AG09319 (cell line): ENCODE results near the gene FNDC1.
A peak's percentile ranks its signal among the peaks of the same experiment; 100 is the strongest.

Experiments
- DNase-seq: peaks from one replicate; pipeline ENCODE4 v3.0.0-alpha.2; 2010; ENCODE audit warnings: low read depth; ENCODE audit errors: extremely low read depth
- TF ChIP-seq, protein P1 (sequence below): IDR thresholded peaks from 2 replicates; pipeline ENCODE4 v1.5.1; 2011; ENCODE audit warnings: low read depth, mild to moderate bottlenecking, inconsistent platforms, low read length, moderate library complexity

The FNDC1 gene

DNA sequence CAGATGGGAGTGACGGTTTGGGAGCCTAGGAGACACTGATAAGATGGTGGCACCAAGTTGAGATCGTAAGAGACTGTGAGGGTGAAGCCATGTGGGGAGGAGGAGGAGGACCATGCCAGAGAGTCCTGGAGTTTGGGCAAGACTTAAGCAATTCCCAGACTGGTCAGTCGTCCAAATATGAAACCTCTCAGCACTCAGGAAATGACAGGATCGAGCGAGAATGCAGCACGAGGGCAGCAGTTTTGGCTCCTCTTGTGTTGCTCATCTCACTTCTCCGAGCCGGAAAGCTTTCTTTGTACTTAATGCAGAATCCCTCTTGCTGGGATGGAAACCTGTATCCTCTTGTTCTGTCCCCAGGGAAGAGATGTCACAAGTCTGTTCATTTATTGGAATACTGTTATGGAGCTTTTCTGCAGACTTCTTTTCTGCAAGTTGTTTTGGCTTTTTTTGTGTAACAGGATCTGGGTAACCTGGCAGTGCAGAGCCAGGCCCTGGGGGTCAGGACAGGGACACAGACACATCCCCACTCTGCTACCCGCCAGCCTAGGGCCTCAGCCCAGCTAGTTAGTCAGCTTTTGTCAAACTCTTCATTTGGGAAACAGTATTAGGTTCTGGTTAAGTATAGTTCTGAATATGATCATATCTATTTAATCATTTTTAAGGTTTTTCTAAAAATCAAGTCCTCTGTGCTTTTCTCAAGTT is 34.3 kb downstream of the FNDC1 start:
- DNase-seq: peak; percentile 56
- TF ChIP-seq, protein P1, sequence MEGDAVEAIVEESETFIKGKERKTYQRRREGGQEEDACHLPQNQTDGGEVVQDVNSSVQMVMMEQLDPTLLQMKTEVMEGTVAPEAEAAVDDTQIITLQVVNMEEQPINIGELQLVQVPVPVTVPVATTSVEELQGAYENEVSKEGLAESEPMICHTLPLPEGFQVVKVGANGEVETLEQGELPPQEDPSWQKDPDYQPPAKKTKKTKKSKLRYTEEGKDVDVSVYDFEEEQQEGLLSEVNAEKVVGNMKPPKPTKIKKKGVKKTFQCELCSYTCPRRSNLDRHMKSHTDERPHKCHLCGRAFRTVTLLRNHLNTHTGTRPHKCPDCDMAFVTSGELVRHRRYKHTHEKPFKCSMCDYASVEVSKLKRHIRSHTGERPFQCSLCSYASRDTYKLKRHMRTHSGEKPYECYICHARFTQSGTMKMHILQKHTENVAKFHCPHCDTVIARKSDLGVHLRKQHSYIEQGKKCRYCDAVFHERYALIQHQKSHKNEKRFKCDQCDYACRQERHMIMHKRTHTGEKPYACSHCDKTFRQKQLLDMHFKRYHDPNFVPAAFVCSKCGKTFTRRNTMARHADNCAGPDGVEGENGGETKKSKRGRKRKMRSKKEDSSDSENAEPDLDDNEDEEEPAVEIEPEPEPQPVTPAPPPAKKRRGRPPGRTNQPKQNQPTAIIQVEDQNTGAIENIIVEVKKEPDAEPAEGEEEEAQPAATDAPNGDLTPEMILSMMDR: no peak

DNA sequence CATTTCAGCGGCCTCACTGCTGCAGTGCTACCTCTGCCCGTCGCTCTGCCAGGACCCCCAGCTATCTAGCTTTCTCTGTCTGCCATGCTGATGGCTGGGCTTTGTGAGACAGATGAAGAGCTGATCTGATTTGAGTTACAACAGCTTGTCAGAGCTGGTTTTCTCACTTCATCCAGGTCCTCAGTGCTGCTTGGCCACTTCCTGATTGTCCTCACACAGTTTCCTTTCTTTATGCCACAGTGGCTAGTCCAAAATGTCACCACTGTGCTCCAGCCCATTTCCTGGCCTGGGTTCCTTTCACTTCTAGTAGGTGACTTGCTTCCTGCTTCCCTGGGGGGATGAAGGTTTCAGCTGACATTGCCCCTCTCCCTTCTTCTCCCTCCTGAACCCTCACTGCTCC is 35.4 kb downstream of the FNDC1 start:
- TF ChIP-seq, protein P1: no peak
- DNase-seq: no peak

DNA sequence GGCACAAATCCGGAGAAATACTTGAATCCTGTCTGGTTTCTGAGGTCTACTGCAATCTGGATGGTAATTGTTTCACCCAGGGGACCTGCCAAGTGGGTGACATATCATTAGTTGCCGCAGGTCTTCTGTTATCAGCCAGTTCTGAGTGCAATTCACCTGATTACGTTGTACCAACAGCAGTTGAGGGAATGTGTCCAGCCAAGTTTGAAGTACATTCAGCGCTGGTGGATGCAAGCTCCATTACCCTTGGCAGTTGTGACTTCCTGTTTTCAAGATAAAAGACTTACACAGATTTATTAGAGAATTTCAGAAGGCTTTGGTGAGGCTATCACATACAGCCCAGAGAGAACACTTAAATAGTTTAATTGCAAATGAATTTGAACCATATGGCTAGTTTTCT is 42.8 kb downstream of the FNDC1 start:
- TF ChIP-seq, protein P1: no peak
- DNase-seq: no peak

DNA sequence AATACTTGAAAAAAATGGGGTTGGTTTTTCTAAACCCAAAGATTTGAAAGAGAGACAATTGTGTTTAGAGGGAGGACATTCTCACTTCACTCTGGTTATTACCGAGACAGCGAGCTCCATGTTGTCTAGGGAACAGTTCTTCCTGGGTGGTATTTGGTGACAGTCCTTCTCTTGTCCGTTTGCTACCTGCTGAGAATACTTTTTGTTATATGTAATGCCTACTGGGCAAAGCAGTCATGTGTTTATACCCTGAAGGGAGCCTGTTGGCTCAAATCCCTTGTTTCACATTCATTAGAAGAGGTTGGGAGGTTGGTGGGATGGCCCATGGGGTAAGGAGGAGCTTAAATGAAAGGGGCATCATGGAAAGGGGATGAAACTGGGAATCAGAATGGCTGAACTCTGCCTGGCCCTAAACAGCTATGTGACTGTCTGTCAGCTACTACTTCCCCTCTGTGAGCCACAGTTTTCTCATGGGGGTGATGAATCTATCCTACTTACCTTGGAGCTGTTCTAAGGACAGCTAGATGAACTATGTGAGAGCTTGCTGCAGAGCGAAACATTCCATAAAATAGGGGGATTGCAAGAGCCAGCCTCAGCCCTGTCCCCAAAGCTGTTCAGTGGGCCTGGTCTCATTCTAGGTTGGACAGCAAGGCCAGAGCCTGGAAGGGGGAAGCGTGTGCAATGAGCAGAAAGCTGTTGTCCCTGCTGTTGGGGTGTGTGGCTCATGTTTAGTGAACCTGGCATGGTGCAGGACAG is 43.5 kb downstream of the FNDC1 start:
- DNase-seq: no peak
- TF ChIP-seq, protein P1: no peak

DNA sequence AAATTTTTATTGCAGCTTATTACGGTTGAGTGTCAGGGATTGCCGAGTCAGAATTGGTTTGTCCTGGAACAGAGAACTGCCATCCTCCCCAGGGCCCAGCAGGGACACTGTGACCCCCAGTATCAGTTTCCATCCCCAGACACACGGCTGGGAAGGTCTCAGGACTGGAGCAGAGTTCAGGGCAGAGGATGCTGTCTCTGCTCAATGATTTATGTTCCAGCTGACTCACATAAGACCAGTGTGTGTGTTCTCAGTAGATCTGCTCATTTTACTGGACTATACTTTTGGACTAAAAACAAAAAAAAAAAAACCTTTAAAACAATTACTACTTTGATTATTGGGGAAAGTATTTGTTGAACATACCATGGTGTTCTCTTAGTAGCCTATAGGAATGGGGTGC is 44.2 kb downstream of the FNDC1 start:
- no peak for DNase-seq
- TF ChIP-seq, protein P1: no peak

DNA sequence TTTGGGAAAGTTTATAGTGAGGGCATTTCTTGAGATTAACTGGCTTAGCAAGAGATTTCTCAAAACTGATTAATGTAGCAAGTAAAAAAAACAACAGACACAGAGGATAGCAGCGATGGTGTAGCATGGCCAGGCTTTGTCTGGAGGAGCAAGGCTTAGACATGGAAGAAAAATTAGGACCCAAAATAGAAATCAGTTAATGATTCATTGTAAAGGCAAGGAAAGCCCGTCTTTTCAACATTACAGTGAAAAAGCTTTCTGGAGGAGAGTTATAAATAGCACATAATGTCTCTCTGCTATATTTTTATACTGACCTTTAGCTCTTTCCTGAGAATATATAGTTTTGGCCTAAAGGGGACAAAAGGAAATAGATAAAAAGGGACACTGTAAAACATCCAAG is 45.1 kb downstream of the FNDC1 start:
- DNase-seq: no peak
- TF ChIP-seq, protein P1: no peak

DNA sequence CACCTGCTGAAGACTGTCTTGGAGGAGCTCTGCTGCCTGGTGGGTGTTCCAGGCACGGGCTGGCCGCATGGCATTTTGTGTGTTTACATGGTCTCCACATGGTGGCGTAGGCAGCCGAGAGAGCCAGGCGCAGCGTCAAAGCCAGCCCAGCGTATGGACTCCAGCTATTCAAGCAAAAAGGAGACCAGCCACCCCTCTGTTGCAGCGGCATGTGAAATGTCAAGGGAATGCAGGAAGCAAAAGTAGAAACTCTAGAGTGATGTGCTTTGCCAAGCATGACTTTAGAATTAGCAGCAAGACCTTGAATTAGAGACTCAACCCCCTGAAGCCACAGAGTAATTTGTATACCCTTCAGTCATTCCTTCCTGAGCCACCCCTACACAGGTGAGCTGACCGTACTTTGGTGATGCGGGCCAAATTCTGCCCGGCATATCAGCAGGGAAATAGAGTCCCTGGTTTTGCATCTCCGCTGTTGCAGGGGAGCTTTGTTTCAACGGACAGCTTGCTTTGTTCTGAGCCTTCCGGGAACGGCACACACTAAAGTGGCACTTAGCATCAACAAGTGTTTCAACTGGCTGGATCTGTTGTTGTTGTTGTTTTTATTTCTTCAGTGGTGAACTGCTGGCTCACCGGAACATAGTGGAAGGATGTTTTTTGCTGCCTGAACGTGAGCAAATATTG is 48.5 kb downstream of the FNDC1 start:
- TF ChIP-seq, protein P1: peak; percentile 42
- DNase-seq: no peak
